Mesendoderm (in vitro differentiated cells): ENCODE results near the gene SURF4.
A peak's percentile ranks its signal among the peaks of the same experiment; 100 is the strongest.

Experiments used
- DNase-seq: peaks from one replicate; pipeline ENCODE4 v3.0.0; 2013
- H2AK5ac ChIP-seq: 2 replicates; pipeline ENCODE4 v1.6.1; 2013; ENCODE audit warnings: low read length, inconsistent platforms
- H2BK120ac ChIP-seq: 2 replicates; pipeline ENCODE4 v1.6.1; 2013; ENCODE audit warnings: low read depth, mild to moderate bottlenecking, low read length, moderate library complexity, mixed read lengths
- H2BK15ac ChIP-seq: replicated peaks from 2 replicates; pipeline ENCODE4 v1.6.1; 2013; ENCODE audit warnings: low read depth, mild to moderate bottlenecking, moderate library complexity
- H2BK5ac ChIP-seq: 2 replicates; pipeline ENCODE4 v1.6.1; 2013; ENCODE audit warnings: low read length, inconsistent platforms
- H3K18ac ChIP-seq: 2 replicates; pipeline ENCODE4 v1.6.1; 2013; ENCODE audit warnings: mild to moderate bottlenecking, low read length, mixed read lengths
- H3K23ac ChIP-seq: one replicate; pipeline ENCODE4 v1.6.1; 2013; ENCODE audit warnings: low read length
- H3K27ac ChIP-seq: 2 replicates; pipeline ENCODE4 v1.5.1; 2013; ENCODE audit warnings: low read depth, mild to moderate bottlenecking, inconsistent platforms, low read length, moderate library complexity
- H3K27me3 ChIP-seq: 2 replicates; pipeline ENCODE4 v1.6.1; 2013; ENCODE audit warnings: low read length, control low read depth, mild to moderate bottlenecking, inconsistent platforms; ENCODE audit not compliant: insufficient read depth, poor library complexity
- H3K36me3 ChIP-seq: 2 replicates; pipeline ENCODE4 v1.6.1; 2013; ENCODE audit warnings: low read length, inconsistent platforms; ENCODE audit not compliant: control insufficient read depth, insufficient read depth
- H3K4ac ChIP-seq: one replicate; pipeline ENCODE4 v1.6.1; 2013; ENCODE audit warnings: low read depth, mild to moderate bottlenecking, low read length, moderate library complexity
- H3K4me1 ChIP-seq: 2 replicates; pipeline ENCODE4 v1.6.1; 2013; ENCODE audit warnings: low read depth, low read length, inconsistent platforms; ENCODE audit not compliant: control insufficient read depth
- H3K4me2 ChIP-seq: 2 replicates; pipeline ENCODE4 v1.6.1; 2013; ENCODE audit warnings: low read length
- H3K4me3 ChIP-seq: 2 replicates; pipeline ENCODE4 v1.5.1; 2013; ENCODE audit warnings: mild to moderate bottlenecking, low read length
- H3K56ac ChIP-seq: one replicate; pipeline ENCODE4 v1.6.1; 2013; ENCODE audit warnings: low read length
- H3K79me1 ChIP-seq: 2 replicates; pipeline ENCODE4 v1.6.1; 2013; ENCODE audit warnings: low read length, inconsistent platforms
- H3K79me2 ChIP-seq: 2 replicates; pipeline ENCODE4 v1.6.1; 2013; ENCODE audit warnings: mild to moderate bottlenecking, low read length; ENCODE audit not compliant: control insufficient read depth, insufficient read depth
- H3K9ac ChIP-seq: 2 replicates; pipeline ENCODE4 v1.6.1; 2013; ENCODE audit warnings: low read length, inconsistent platforms
- H4K5ac ChIP-seq: one replicate; pipeline ENCODE4 v1.6.1; 2013; ENCODE audit warnings: low read length
- H4K8ac ChIP-seq: one replicate; pipeline ENCODE4 v1.6.1; 2013; ENCODE audit warnings: low read depth, mild to moderate bottlenecking, control low read depth, low read length, moderate library complexity
- WGBS: extraction: QIAGEN DNeasy Blood & Tissue Kit; methylation state at CpG from one replicate; pipeline ENCODE4 v1.1.7; 2013; ENCODE audit warnings: low lambda C conversion rate, missing lambda C conversion rate; ENCODE audit not compliant: insufficient coverage; ENCODE audit errors: extremely low coverage; 5-methylcytosine and 5-hydroxymethylcytosine counted together

Gene SURF4

GRCh38 chr9:133401588-133401987, 25.7 kb upstream of the SURF4 start:
- H2BK15ac ChIP-seq, result no peak overlapping the region
- H2AK5ac ChIP-seq, result no peak overlapping the region
- H2BK5ac ChIP-seq, result no peak overlapping the region
- H3K18ac ChIP-seq, result no peak overlapping the region
- H3K23ac ChIP-seq, result no peak overlapping the region
- no peak for DNase-seq
- H3K79me1 ChIP-seq, result no peaks in the 10 kb centered on the region
- peaks cover 5% of the 10 kb centered on the region for H3K36me3 ChIP-seq
- H3K4ac ChIP-seq, result no peak overlapping the region
- H3K27me3 ChIP-seq, result no peaks in the 10 kb centered on the region
- no peak overlapping the region for H4K8ac ChIP-seq
- no peak overlapping the region for H3K56ac ChIP-seq
- no peak overlapping the region for H3K9ac ChIP-seq
- no peaks in the 10 kb centered on the region for H3K79me2 ChIP-seq
- no CpG with 5 or more reads among the region's 6 CpGs for WGBS
- H3K4me2 ChIP-seq, result no peak overlapping the region
- H4K5ac ChIP-seq, result no peak overlapping the region
- H3K4me3 ChIP-seq, result no peak overlapping the region
- H3K27ac ChIP-seq, result no peak overlapping the region
- H3K4me1 ChIP-seq, result no peaks in the 10 kb centered on the region
- no peak overlapping the region for H2BK120ac ChIP-seq

GRCh38 chr9:133400292-133400691, 24.4 kb upstream of the SURF4 start:
- no peak overlapping the region for H3K4me2 ChIP-seq
- H3K79me1 ChIP-seq, result no peaks in the 10 kb centered on the region
- no peak overlapping the region for H3K4me3 ChIP-seq
- no peak overlapping the region for H2BK120ac ChIP-seq
- WGBS, result no CpG with 5 or more reads among the region's 12 CpGs
- H2AK5ac ChIP-seq, result no peak overlapping the region
- H3K4ac ChIP-seq, result no peak overlapping the region
- DNase-seq, result no peak
- H3K56ac ChIP-seq, result no peak overlapping the region
- no peak overlapping the region for H2BK5ac ChIP-seq
- H3K79me2 ChIP-seq, result no peaks in the 10 kb centered on the region
- H3K9ac ChIP-seq, result no peak overlapping the region
- no peak overlapping the region for H2BK15ac ChIP-seq
- no peak overlapping the region for H4K8ac ChIP-seq
- H3K36me3 ChIP-seq, result peaks cover 2% of the 10 kb centered on the region
- H3K27ac ChIP-seq, result no peak overlapping the region
- H3K4me1 ChIP-seq, result no peaks in the 10 kb centered on the region
- no peak overlapping the region for H3K23ac ChIP-seq
- no peaks in the 10 kb centered on the region for H3K27me3 ChIP-seq
- no peak overlapping the region for H3K18ac ChIP-seq
- H4K5ac ChIP-seq, result no peak overlapping the region

DNA sequence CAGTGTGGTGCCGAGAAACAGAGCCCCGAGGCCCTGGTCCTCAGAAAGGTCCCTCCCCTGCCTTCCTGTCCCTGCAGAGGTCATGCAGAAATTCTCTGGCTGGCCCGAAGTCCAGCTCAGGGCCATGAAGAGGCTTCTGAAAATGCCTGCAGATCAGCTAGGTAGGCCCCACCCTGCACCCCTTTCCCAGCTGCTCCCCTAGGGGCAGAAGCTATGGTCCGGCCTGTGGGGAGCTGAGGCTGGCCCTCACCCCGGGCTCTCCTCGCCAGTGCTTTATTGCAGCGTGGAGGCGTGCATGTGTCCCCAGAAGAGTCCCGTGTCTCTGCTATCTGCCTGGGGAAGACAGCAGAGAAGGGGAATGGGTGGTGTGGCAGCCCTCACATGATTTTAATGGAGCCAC, 22.0 kb upstream of the SURF4 start:
- H3K4me2 ChIP-seq, result no peak overlapping the region
- H3K4me1 ChIP-seq, result no peaks in the 10 kb centered on the region
- no peaks in the 10 kb centered on the region for H3K79me2 ChIP-seq
- no CpG with 5 or more reads among the region's 9 CpGs for WGBS
- no peak overlapping the region for H2BK5ac ChIP-seq
- no peaks in the 10 kb centered on the region for H3K79me1 ChIP-seq
- H3K23ac ChIP-seq, result no peak overlapping the region
- no peak overlapping the region for H2BK15ac ChIP-seq
- H3K56ac ChIP-seq, result no peak overlapping the region
- H3K27ac ChIP-seq, result no peak overlapping the region
- no peak overlapping the region for H3K18ac ChIP-seq
- no peak overlapping the region for H3K9ac ChIP-seq
- no peaks in the 10 kb centered on the region for H3K36me3 ChIP-seq
- no peak overlapping the region for H3K4ac ChIP-seq
- H4K5ac ChIP-seq, result no peak overlapping the region
- H2BK120ac ChIP-seq, result no peak overlapping the region
- H3K27me3 ChIP-seq, result no peaks in the 10 kb centered on the region
- H3K4me3 ChIP-seq, result no peak overlapping the region
- DNase-seq, result no peak
- no peak overlapping the region for H4K8ac ChIP-seq
- H2AK5ac ChIP-seq, result no peak overlapping the region

- Histone ChIP-seq H4K5ac (no peak overlapping the region), H3K4me2 (no peak overlapping the region), H3K27me3 (no peaks in the 10 kb centered on the region), H3K79me1 (no peaks in the 10 kb centered on the region), H3K27ac (no peak overlapping the region), H2BK5ac (no peak overlapping the region), H3K56ac (no peak overlapping the region), H3K36me3 (no peaks in the 10 kb centered on the region), H3K23ac (no peak overlapping the region), H2BK120ac (no peak overlapping the region), H3K79me2 (no peaks in the 10 kb centered on the region), H3K4me3 (no peak overlapping the region), H4K8ac (no peak overlapping the region), H3K18ac (no peak overlapping the region), H3K4ac (no peak overlapping the region), H2BK15ac (no peak overlapping the region), H2AK5ac (no peak overlapping the region), H3K4me1 (no peaks in the 10 kb centered on the region), H3K9ac (no peak overlapping the region)
- no CpG with 5 or more reads among the region's 6 CpGs for WGBS
- DNase-seq, result no peak
These were observed 21.5 kb upstream of the SURF4 start for GRCh38 chr9:133397370-133397769.

GRCh38 chr9:133396952-133397351, 21.1 kb upstream of the SURF4 start:
- no peaks in the 10 kb centered on the region for H3K79me2 ChIP-seq
- no peak overlapping the region for H2AK5ac ChIP-seq
- H3K18ac ChIP-seq, result no peak overlapping the region
- no peak overlapping the region for H3K4ac ChIP-seq
- no peak overlapping the region for H3K56ac ChIP-seq
- H3K9ac ChIP-seq, result no peak overlapping the region
- H3K27me3 ChIP-seq, result no peaks in the 10 kb centered on the region
- H3K79me1 ChIP-seq, result no peaks in the 10 kb centered on the region
- H3K27ac ChIP-seq, result no peak overlapping the region
- H3K36me3 ChIP-seq, result no peaks in the 10 kb centered on the region
- H3K4me2 ChIP-seq, result no peak overlapping the region
- peak; percentile 69 for DNase-seq
- H4K8ac ChIP-seq, result no peak overlapping the region
- H2BK120ac ChIP-seq, result no peak overlapping the region
- H2BK15ac ChIP-seq, result no peak overlapping the region
- no peak overlapping the region for H3K4me3 ChIP-seq
- no peak overlapping the region for H2BK5ac ChIP-seq
- no peak overlapping the region for H3K23ac ChIP-seq
- no peak overlapping the region for H4K5ac ChIP-seq
- no CpG with 5 or more reads among the region's 14 CpGs for WGBS
- no peaks in the 10 kb centered on the region for H3K4me1 ChIP-seq

DNA sequence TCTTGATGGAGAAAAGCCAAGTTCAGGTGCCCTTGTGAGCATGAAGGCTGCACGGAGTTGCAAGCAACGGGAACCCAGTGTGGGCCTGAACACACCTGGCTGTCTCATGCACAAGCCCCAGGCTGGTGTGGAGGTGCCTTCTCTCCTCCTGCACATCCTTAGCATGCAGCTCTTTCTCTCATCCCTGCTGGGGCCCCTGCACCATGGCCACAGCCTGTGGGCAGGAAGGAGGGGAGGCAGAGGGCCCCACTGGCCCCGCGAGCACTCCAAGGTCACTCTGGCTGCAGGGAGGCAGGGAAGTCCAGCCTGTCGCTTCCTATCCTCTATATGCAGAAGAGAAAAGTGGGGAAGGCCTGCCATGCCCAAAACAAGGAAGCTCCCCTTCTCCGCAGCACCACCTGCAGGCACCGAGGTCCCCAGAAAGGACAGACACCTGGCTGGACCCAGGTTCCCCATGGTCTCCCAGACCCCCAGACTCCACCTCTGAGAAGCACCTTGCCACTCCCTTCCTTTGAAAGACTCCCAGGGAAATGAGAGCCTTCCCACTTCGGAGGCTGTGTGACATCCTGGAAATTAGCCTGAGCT, 18.9 kb upstream of the SURF4 start:
- no peak overlapping the region for H3K23ac ChIP-seq
- H3K4ac ChIP-seq, result no peak overlapping the region
- H2BK120ac ChIP-seq, result no peak overlapping the region
- H3K18ac ChIP-seq, result no peak overlapping the region
- H3K27ac ChIP-seq, result no peak overlapping the region
- H3K9ac ChIP-seq, result no peak overlapping the region
- H3K79me1 ChIP-seq, result no peaks in the 10 kb centered on the region
- H4K5ac ChIP-seq, result no peak overlapping the region
- H4K8ac ChIP-seq, result no peak overlapping the region
- H3K36me3 ChIP-seq, result no peaks in the 10 kb centered on the region
- no peaks in the 10 kb centered on the region for H3K79me2 ChIP-seq
- no peak overlapping the region for H2BK15ac ChIP-seq
- H3K4me2 ChIP-seq, result no peak overlapping the region
- no peaks in the 10 kb centered on the region for H3K4me1 ChIP-seq
- no peak overlapping the region for H2AK5ac ChIP-seq
- no peak overlapping the region for H3K4me3 ChIP-seq
- no peak overlapping the region for H2BK5ac ChIP-seq
- H3K56ac ChIP-seq, result no peak overlapping the region
- no peaks in the 10 kb centered on the region for H3K27me3 ChIP-seq
- DNase-seq, result no peak
- WGBS, result no CpG with 5 or more reads among the region's 8 CpGs
